Measurements from ENCODE around the gene FAM78B. TPM values are rescaled to one million over a fixed set of nuclear protein-coding genes. Genes with fewer than 3 reads are reported as not detected.

Gene FAM78B
- total and polyA plus RNA-seq, 2 donors (not counting 3 experiments of a cell fraction or from before 2014, with no cell fraction given), result 0.10 TPM; not detected in 1

DNA sequence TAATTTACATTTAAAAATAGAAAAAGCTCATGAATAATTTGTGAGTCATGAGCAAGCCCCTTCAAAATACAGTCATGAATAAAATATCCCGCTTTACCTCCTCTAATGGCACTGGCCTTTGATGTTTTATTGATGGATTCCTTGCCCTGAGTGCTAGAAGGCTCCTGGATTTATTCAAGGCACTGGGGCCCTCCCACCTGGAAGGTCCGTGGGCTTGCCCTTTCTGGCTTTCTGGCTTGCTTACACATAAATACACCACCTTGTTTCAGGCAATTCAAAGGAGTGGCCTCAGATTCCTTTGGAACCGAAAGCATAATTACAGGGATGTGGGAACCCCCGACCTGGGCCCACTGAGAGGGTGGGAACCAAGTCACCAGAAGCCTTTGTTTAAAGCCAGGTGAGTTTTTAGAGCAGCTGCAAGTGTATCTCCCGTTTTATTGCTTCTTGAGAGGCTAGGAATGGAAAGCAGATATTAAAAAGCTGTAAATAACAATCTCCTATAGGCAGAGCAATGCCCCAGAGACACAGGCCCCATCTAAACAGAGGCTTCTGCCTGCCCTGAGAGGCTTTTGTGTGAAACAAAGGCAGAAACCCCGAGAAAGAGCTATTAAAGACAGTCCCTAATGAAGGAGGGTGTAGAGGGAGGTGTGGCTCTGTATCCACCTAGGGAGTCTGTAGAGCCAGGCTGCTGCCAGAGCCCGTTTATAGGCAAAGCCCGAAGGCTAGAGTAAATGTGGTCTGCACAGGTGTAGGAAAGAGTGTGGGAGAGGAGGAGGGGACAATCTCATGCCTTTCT lies 126.4 kb downstream of the FAM78B start:
- Histone ChIP-seq H3K9me1 (replicated peaks; ENCODE audit: control insufficient read depth, extremely low read depth, insufficient read depth, low read length) (no peaks in the 10 kb centered on the region), H4K20me1 (replicated peaks; ENCODE audit: control insufficient read depth, extremely low read depth, insufficient read depth, low read length) (no peaks in the 10 kb centered on the region), H3K27me3 (ENCODE audit: control insufficient read depth in 2 of 2, insufficient read depth in 2 of 2, low read length in 2 of 2) (no peaks in the 10 kb centered on the region), H3K79me2 (ENCODE audit: control insufficient read depth, insufficient read depth, low read length) (no peaks in the 10 kb centered on the region), H3K4me3 (replicated peaks in 1 of 3; ENCODE audit: insufficient read depth in 1 of 3, low read depth in 1 of 3, low read length in 3 of 3) (no peak overlapping the region), H3K4me2 (ENCODE audit: insufficient read depth, low read length) (no peak overlapping the region), H3K27ac (ENCODE audit: insufficient read depth, low read depth, low read length) (no peak overlapping the region), H3K9ac (replicated peaks; ENCODE audit: extremely low read depth, insufficient read depth, low read length) (no peak overlapping the region), H3K4me1 (ENCODE audit: control insufficient read depth, extremely low read depth, insufficient read depth, low read length) (no peaks in the 10 kb centered on the region), H3K36me3 (ENCODE audit: control insufficient read depth in 2 of 2, extremely low read depth in 1 of 2, insufficient read depth in 2 of 2, low read length in 2 of 2) (no peaks in the 10 kb centered on the region), H2AFZ (ENCODE audit: low read depth, low read length) (no peak overlapping the region), H3K9me3 (replicated peaks; ENCODE audit: control insufficient read depth, insufficient read depth, low read length) (no peaks in the 10 kb centered on the region)
- FAIRE-seq (no peak), DNase-seq (ENCODE audit: low read depth, low spot score) (no peak)
- TF ChIP-seq POLR2AphosphoS5 (IDR thresholded peaks at IDR 0.05; ENCODE audit: insufficient read depth, low read depth, low read length) (no peak), POLR2A (IDR thresholded peaks at IDR 0.05; ENCODE audit: low read depth, low read length) (no peak), MYC (IDR thresholded peaks at IDR 0.05; ENCODE audit: low read depth, low read length) (no peak), EZH2 (IDR thresholded peaks at IDR 0.05; ENCODE audit: borderline replicate concordance, low read depth, low read length, severe bottlenecking) (no peak), FOS (IDR thresholded peaks at IDR 0.05; ENCODE audit: borderline replicate concordance, insufficient read depth, low read length) (no peak), JUN (IDR thresholded peaks at IDR 0.05; ENCODE audit: borderline replicate concordance, insufficient read depth, insufficient read length, low read depth) (no peak), GATA2 (IDR thresholded peaks at IDR 0.05; ENCODE audit: insufficient read depth, insufficient read length, low read depth, low read length) (no peak)
- TF ChIP-seq, protein P1, sequence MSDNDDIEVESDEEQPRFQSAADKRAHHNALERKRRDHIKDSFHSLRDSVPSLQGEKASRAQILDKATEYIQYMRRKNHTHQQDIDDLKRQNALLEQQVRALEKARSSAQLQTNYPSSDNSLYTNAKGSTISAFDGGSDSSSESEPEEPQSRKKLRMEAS (IDR thresholded peaks at IDR 0.05; ENCODE audit: insufficient read depth, insufficient read length), result no peak
- TF ChIP-seq, protein P2, sequence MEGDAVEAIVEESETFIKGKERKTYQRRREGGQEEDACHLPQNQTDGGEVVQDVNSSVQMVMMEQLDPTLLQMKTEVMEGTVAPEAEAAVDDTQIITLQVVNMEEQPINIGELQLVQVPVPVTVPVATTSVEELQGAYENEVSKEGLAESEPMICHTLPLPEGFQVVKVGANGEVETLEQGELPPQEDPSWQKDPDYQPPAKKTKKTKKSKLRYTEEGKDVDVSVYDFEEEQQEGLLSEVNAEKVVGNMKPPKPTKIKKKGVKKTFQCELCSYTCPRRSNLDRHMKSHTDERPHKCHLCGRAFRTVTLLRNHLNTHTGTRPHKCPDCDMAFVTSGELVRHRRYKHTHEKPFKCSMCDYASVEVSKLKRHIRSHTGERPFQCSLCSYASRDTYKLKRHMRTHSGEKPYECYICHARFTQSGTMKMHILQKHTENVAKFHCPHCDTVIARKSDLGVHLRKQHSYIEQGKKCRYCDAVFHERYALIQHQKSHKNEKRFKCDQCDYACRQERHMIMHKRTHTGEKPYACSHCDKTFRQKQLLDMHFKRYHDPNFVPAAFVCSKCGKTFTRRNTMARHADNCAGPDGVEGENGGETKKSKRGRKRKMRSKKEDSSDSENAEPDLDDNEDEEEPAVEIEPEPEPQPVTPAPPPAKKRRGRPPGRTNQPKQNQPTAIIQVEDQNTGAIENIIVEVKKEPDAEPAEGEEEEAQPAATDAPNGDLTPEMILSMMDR (IDR thresholded peaks at IDR 0.05; ENCODE audit: extremely low read depth in 1 of 2, insufficient read depth in 1 of 2, low read depth in 1 of 2, low read length in 2 of 2), result no peak
- dilution Hi-C loops (cut with MboI; ENCODE audit: extremely low pct_ligation_motif_present, low sequenced_read_pairs) (no loop called here), intact Hi-C loops (cut with micrococcal nuclease) (no loop called here)
- ChIA-PET CTCF (no interaction called here), POLR2A (no interaction called here)
- no TSS peak for BruUV-seq (replicated peaks)
